CD4-positive, alpha-beta T cell treated with Interleukin-1 beta for 1 hour (primary cell): ENCODE measurements around the gene CBFB.

ENCODE experiments used
- DNase-seq, 2 donors: peaks; one replicate each; pipeline ENCODE4 v3.0.0-alpha.2; 2020 to 2022

CBFB gene

DNA sequence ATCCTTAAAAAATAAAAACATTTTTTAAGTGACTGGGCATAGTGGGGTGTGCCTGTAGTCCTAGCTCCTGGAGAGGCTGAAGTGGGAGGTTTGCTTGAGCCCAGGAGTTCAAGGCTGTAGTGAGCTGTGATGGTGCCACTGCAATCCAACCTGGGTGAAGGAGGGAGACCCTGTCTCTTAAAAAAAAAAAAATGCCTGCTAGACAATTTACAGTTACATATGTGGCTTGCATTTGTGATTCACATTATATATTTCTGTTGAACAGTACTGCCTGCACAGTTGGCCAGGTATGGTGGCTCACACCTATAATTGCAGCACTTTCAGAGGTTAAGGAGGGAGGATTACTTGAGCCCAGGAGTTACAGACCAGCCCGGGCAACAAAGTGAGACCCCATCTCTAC, 23.4 kb downstream of the CBFB start:
- no peak for DNase-seq

DNA sequence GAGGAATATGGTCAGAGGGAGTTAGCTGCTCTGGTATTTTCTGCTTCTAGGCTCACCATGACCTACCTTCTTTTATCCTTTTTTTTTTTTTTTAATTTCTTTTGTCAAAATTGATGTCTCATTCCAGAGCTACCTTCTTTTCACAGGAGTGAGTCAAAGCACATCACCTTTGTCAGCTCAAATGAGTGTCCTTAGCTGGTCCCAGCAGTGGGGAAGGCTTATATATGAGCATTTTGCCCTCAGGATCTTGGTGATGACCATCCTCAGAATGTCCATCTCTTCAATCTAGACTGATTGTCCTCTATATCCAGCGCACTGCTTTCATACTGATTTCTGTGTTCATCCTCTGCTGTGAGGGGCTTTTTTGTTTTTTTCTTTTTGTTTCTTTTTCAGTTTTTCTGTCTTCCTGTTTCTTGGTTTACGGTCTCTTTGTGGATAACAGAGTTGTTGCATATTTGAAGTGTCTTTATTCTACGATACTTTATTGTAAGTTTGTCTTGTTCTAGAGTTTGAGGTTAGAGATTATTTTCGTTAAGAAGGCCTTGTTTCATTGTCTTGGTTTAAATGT, 24.9 kb downstream of the CBFB start:
- DNase-seq = peak in 1 of 2 donors; percentile 17

DNA sequence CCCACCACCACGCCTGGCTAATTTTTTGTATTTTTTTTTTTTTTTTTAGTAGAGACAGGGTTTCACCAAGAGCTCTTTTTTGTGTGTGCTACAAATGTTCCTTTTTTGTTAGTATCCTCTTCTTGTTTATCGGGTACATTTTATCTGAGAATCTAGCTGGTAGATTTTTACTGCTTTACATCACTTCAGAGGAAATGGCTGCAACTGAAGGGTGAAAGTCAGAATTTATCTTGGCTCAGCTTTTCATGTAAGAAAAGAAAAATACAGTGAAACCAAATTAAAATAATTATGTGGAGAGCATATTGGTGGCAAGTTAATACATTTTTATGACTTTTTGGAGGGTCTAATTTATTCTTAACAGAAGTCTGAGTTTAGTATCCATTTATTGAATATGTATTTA, 26.0 kb downstream of the CBFB start:
- no peak for DNase-seq

DNA sequence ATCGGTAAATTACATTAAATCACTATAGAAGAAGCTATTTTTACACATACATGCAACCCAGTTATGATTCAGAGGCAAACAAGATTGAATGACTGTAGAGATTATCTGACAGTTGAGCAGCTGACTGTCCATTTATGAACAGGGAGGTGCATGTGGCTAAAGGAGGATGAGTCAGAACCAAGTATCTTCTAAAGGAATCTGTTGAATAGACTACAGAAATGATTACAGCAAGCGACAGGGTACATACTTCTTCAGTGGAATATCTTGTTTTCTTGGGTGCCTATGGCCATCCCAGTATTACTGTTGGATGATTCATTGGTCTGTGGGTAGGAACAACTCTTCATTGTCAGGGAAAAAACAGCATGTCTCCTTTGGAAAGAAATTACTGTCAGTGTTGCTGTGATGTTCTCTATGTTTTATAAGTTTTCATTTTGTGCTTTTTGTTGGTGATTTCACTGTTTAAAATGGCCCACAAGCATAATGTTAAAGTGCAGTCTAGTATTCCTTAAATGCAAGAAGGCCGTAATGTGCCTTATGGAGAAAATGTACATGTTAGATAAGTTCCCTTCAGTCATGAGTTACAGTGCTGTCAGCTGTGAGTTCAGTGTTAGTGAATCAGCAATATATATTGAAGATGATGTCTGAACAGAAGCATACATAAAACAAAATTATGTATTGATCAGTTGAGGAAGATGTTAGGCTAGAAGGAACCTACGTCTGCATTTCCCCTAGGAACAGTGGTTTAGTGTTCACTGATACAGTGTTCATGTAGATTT, 27.0 kb downstream of the CBFB start:
- no peak for DNase-seq

DNA sequence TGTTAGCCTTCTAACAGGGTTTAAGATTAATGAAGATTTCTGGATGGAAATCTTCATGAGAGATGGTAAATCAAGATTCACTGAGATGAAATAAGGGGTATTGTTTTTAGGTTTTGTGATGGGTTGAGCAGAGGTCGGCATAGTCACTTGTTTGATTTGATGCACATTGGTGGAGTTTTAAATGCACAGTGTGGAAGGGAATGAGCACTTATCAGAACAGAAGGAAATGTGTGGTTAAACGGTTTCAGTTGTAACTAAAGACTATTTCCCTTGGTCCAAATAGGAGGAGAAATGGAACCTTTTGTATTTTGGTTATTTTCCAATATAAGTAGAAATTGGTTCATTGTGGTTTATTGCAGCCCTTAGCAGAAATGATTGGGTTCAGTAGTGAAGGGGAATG, 34.1 kb downstream of the CBFB start:
- no peak for DNase-seq

DNA sequence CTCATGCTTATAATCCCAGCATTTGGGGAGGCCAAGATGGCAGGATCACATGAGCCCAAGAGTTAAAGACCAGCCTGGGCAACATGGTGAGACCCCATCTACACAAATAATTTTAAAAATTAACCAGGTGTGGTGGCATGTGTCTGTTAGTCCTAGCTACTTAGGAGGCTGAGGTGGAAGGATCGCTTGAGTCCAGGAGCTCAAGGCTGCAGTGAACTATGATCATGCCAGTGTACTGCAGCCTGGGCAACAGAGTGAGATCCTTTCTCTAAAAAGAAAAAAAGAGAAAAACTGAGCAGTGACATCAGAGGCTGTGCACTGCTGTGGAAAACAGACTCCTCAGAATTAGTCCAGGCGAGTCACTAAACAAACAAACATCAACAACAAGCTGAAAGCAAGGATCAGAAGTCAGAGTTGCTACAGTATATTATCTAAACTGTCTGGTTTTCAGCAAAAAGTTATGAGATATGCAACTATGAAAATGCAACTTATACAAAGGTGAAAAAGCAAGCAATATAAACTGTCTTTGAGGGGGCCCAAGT, 39.3 kb downstream of the CBFB start:
- no peak for DNase-seq

DNA sequence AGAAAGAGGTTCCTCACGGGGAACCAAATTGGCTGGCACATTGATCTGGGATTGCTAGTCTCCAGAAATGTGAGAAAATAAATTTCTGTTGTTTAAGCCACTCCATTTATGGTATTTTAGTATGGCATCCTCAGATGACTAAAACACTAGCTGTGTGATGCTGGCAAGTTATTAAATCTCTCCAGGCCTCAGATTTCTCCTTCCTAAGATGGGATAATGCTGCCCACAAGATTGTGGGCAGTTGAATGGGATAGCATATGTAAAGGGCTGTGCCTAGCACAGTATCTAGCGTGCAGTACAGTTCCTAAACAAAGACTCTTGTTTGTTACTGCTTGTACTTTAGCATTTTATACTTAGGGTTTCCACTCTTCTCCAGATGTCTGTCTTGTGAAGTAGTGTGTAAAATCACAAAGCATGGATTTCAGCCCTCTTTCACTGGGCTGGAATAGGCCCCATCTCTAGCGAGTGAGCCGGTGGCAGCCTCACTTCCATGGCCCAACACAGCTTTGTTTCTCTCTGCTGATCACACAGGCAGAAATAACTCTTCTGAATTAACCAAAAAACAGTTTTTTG, 42.6 kb downstream of the CBFB start:
- DNase-seq = no peak

DNA sequence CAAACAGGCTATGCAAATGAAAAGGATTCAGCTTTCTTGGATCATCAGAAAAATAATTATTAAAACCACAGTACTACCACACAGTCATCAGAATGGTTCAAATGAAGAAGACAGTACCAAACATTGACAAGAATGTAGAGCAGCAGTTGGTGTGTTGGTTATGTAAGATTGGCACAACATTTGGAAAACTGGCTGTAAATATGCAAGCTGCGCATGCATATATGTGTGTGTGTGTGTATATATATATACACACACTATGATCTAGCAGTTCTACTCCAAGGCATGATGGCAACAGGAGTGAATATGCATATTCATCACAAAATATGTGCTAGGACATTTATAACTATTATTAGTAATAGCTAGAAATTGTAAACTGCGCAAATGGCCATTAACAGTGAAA, 46.4 kb downstream of the CBFB start:
- no peak for DNase-seq

DNA sequence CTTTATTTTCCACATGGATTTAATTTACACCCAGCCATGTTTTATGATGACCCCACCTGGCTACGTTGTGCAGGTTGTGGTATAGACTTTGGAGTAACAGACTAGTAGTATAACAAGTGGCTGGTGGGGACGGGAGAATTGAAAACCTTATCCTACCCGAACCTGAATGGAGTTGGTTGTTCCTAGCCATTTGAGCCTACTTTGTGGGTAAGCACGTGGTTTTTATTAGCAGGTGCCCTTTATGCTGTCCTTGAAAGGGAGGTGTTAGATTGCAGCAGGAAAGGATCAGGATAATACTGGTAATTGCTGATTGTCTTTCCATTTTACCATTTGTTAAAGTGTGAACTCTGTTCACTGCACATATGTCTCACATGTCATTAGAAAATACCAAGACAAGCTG, 48.9 kb downstream of the CBFB start:
- no peak for DNase-seq

DNA sequence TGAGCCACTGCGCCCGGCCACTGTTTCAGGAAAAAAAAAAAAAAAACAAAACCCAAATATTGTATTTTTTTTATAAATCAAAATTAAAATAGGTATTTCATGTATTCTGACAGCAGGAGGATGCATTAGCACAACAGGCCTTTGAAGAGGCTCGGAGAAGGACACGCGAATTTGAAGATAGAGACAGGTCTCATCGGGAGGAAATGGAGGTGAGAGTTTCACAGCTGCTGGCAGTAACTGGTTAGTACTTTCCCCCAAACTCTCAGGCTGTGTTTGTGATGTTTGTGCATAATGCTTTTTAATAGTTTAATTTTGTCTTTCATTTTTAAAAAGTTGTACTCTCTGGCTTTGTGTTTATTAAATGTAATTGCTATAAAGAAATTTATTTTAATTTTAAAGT, 53.2 kb downstream of the CBFB start:
- no peak for DNase-seq

DNA sequence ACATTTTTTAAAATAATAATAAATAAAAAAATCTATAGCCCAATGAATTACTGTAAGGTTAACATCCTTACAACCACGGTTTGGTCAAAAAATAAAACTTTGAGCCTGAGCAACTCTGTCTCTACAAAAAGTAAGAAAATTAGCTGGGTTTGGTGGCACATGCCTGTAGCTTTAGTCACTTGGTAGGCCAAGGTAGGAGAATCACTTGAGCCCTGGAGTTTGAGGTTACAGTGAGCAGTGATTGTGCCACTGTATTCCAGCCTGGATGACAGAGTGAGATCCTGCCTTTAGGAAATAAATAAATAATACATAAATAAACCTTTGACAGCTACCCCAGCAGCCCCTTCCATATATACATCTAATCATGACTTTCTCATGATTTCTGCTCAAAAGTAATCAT, 53.9 kb downstream of the CBFB start:
- no peak for DNase-seq

DNA sequence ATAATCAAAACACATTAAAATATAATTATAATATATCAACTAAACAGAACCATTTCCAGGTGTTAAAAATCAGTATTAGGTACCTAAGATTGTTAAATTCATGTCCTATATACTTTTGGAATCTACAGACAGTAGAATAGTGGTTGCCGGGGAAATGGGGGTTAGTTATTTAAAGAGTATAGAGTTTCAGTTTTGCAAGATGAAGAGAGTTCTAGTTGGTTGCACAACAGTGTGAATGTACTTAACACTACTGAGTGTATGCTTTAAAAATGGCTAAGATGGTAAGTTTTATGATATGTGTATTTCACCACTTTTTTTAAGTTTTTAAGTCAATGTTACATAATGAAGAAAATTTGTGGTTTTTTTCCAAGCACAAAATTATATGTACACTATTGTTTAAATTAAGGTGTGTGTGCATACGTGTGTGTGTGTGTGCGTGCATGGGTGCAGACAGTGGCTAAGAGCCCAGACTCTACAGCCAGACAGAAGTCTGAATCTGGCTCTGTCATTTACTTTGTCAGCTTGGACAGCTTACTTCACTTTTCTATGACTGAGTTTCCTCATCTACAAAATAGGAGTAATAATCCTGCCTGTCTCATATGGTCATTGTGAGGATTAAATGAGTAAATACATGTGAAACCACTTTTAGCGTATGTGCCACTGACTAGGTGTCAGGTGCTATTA, 55.5 kb downstream of the CBFB start:
- no peak for DNase-seq

DNA sequence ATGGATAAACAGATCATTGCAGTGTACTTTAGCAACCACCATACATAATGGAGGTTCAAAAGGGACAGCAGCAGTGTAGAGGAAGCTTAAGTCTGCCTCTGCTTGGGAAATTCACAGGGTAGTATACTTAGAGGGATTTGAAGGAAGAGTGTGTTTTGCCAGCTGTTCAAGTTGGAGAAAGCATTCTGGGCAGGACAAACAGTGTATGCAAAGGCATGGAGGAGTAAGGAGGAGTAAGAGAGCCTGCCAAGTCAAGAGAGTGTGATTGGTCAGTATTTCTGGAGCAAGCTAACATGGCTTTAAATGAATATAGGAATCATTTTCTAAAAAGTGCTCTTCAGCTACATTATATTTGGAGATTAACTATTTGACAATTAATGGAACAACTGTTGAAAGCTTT, 57.9 kb downstream of the CBFB start:
- DNase-seq = no peak

DNA sequence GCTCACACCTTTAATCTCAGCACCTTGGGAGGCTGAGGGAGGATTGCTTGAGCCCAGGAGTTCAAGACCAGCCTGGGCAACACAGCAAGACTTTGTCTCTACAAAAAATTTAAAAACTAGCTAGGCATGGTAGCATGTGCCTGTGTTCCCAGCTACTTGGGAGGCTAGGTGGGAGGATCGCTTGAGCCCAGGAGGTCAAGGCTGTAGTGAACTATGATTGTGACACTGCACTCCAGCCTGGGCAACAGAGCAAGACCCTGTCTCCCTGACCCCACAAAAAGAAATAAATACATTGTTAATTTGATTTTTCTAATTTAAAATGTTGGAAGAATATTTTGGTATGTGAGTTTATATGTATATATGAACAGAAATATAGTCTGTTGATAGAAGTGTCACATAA, 58.3 kb downstream of the CBFB start:
- DNase-seq = no peak

DNA sequence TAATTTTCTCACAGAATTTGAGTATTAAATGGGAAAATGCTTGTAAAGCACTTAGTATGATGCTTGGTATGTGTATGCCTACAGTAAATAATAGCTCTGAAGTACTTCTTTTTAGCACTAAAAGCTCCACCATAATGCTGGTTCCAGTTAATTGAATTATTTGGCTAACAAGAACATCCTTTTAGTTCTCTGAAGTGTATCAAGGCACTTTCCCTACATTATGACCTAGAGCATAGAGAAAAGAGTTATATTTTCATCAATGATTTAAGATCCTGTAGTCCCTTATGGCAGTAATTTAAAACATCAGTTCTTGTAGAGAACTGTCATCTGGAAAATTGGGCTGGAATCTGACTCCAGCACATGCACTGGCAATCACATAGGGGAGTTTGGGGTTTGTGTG, 58.9 kb downstream of the CBFB start:
- no peak for DNase-seq

DNA sequence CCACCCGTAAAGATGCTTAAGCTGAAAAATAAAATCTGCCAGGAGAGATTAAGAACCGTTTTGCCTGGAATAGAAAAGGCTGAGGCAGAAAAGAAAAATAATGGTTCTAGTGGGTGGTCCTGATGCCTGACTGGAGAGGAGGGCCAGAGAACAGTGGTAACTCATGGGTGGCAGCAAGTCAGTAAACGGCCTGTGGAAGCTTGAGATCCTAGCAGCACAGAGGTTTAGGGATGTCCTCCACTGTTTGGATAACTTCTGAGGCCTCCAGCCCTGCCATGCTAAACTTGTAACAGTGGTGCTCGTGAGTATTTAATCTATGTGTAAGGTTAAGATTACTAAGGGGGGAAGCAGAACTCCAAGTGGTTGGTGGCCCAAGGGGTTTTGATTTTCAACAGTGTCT, 59.6 kb downstream of the CBFB start:
- DNase-seq = no peak

DNA sequence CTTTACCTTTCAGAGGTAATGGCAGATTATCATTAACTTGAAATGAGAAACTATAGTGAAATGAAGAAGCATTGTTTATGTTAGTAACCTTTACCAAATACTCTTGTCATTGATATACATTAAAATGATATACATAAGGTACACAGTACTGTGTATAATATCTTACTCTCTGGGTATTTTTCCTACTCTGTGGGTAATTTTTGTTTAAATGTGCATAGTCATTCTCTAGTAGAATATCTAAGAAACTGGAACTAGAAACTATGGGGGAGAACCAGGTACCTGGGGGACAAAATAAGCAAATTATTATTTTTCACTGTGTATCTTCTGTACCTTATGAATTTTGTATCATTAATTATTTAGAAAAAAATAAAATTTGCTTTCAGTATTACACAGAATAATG, 60.2 kb downstream of the CBFB start:
- DNase-seq = no peak

DNA sequence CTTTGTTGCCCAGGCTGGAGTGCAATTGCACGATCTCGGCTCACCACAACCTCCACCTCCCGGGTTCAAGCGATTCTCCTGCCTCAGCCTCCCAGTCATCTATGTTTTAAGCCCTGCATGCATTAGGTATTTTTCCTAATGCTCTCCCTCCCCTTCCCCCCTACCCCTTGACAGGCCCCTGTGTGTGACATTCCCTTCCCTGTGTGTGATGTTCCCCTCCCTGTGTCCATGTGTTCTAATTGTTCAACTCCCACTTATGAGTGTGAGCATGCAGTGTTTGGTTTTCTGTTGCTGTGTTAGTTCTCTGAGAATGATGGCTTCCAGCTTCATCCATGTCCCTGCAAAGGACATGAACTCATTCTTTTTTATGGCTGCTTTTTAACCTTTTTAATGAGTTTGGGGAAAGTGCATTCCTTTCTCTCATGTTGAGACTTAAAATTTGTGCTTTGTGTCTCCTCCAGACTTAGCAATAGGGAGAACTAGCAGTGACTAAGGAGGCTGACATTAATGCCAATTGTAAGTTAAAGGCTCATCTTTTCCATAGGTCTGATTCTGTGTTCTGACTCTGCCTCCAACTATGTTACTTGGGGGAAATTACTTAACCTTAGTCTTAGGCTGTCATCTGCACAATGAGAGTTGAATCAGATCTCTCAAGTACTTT, 63.1 kb downstream of the CBFB start:
- no peak for DNase-seq

DNA sequence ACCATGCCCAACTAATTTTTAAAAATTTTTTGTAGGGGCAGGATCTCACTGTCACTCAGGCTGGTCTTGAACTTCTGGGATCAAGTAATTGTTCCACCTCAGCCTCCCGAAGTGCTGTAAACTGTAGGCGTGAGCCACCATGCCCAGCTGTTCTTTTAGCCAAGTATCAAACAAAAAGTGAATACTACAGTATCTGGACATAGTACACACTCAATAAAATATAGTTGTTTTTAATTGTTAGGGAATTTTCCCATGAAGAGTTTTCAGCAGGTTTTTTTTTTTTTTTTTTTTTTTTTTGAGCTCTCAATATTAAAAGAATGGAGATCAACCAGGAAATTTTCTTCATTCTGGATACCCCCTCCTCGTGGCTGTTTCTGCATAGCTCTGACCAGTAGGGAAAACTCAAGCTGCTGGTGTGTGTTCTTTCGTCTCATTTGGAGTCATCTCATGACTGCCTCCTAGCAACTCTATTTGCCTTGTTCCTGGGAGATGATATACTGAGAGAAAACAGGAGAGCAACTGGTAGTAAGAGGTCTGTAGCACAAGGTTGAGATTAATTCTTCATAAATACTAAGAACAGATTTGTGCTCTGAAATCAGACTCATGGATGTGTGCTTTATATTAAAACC, 64.3 kb downstream of the CBFB start:
- no peak for DNase-seq

DNA sequence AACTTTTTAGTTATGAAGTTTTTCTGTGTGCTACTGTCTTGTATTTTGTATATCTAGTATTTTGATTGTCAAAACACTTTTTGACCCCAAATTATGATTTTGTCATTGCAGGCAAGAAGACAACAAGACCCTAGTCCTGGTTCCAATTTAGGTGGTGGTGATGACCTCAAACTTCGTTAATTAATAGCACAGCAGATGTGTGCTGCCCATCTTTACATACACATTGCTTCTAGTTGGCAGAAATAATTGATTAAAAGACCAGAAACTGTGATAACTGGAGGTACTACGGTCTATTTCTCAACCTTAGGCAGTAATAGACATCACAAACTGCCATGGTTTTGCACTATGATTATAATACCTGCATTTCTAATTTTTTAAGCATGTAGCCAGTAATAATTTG, 69.7 kb downstream of the CBFB start:
- no peak for DNase-seq

DNA sequence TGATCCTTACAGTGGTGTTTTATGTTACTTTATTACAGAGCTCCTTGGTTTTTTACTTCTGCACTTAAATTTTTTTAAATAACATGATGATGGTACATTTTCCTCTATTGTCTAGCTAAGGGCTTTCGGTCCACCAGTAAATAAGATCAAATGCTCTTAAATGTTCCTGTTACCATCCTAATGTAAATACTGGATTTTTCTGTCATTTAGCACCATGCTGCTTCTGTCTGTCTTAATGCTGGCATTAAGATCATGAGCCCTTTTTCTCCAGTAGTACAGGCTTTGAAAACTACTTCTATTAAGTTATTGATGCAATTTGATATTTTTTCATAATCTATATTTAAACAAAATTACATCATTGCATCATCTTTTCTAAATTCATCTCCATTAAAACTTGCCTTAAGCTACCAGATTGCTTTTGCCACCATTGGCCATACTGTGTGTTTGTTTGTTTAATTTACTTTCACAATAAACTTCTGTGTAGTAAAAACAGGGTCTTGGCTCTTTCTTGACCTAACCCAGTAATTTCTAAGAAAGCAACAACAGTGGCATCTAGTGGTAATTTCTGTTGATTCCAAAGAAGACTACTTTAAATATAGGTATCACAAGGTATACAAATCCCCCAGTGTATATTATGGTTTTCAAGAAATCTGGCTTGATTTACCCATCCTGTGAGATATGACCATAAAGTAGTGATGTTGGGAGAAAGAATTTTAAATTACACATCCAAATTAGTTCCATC, 71.8 kb downstream of the CBFB start:
- peak in 1 of 2 donors; percentile 44 for DNase-seq
